Body of pancreas (tissue), 4 donors: ENCODE results near the gene PARP8. TPM values are rescaled to one million over a fixed set of nuclear protein-coding genes. Genes with fewer than 3 reads are reported as not detected.
"Not testable (repeated sequence)": the region's sequence is repeated elsewhere in the genome, so short reads cannot be mapped to it uniquely, and the experiment has no call there.

ENCODE experiments used
- ATAC-seq: fragments of 150-250 bp; one replicate; pipeline ENCODE4 v1.9.1; 2016
- DNase-seq, 4 donors: peaks; one replicate each; pipeline ENCODE4 v3.0.0-alpha.2; 2019
- H3K27ac ChIP-seq, 4 donors: fragments of 200-600 bp; sonication (generic); 1 replicate in 3 of 4; 2 replicates in 1 of 4; pipeline versions ENCODE4 v1.5.1 to v1.6.1; 2016 to 2019; ENCODE audit warnings: mild to moderate bottlenecking in 1 of 4, mixed read lengths in 1 of 4, moderate library complexity in 1 of 4
- H3K27me3 ChIP-seq, 2 donors: fragments of 200-600 bp; sonication (generic); one replicate each; pipeline ENCODE4 v1.6.0; 2016; ENCODE audit warnings: mild to moderate bottlenecking in 1 of 2
- H3K36me3 ChIP-seq, 2 donors: fragments of 200-600 bp; sonication (generic); replicated peaks in 1 of 2; 2 replicates each; pipeline ENCODE4 v1.5.1; 2016; ENCODE audit warnings: low read depth in 2 of 2; ENCODE audit not compliant: insufficient read depth in 1 of 2
- H3K4me1 ChIP-seq: fragments of 200-600 bp; sonication (generic); one replicate; pipeline ENCODE4 v1.6.0; 2016
- H3K4me3 ChIP-seq, 2 donors: fragments of 200-600 bp; sonication (generic); 1 replicate in 1 of 2; 2 replicates in 1 of 2; pipeline ENCODE4 v1.5.1; 2016 to 2019
- H3K9me3 ChIP-seq, 3 donors: fragments of 200-600 bp; sonication (generic); 1 replicate in 2 of 3; 2 replicates in 1 of 3; pipeline ENCODE4 v1.5.1; 2016
- CTCF ChIP-seq, 7 experiments: fragments of 450-650 bp in 4 of 7; fragments of 200-600 bp in 3 of 7; sonication (generic) in 3 of 7; IDR thresholded peaks; one replicate each; pipeline ENCODE4 v1.5.1; 2016 to 2019; ENCODE audit warnings: antibody characterized with exemption in 7 of 7
- POLR2A ChIP-seq, 3 donors: fragments of 450-650 bp; IDR thresholded peaks; one replicate each; pipeline ENCODE4 v1.6.1; 2016; ENCODE audit warnings: antibody characterized with exemption in 3 of 3, mild to moderate bottlenecking in 2 of 3
- WGBS, 2 donors: methylation state at CpG; one replicate each; pipeline ENCODE4 v1.1.5; 2017; 5-methylcytosine and 5-hydroxymethylcytosine counted together
- intact Hi-C: fragments of 100-400 bp; cut with DNase I; formaldehyde crosslinking; loops from one replicate; pipeline ENCODE4 v1.15.1; 2023
- total RNA-seq, 2 donors: library from RNA; depleted of rRNA; stranded (reverse); fragments of >200 nt; gene quantifications; one replicate each; pipeline ENCODE4 v1.1.0, GENCODE V29; 2016

Gene PARP8
- total RNA-seq: 10 to 100 TPM; 13.5 to 17.9 TPM

GRCh38 chr5:50666261-50667022, at the start of gene PARP8:
TSS of gene PARP8 (plus strand) at chr5:50666637. CDS start at chr5:50667096, 459 bp downstream.
- peak within 1 kb of the TSS; percentile 88 to 98 (median 90) for H3K27ac ChIP-seq
- TF ChIP-seq POLR2A (IDR thresholded peaks at IDR 0.05) (no peak), CTCF (IDR thresholded peaks at IDR 0.05) (no peak)
- DNase-seq (peak; percentile 44 to 62 (median 48)), ATAC-seq (peak; percentile 51)
- H3K4me1 ChIP-seq: peaks cover 8% of the 10 kb centered on the region
- WGBS, 2 donors: 0 to 1% methylated on average over 16 to 64 of the region's 66 CpGs
- H3K9me3 ChIP-seq: no peaks in the 10 kb centered on the region
- no peaks in the 10 kb centered on the region for H3K27me3 ChIP-seq
- intact Hi-C loops: no loop called here
- no peaks in the 10 kb centered on the region for H3K36me3 ChIP-seq
- peak within 1 kb of the TSS; percentile 77 to 85 for H3K4me3 ChIP-seq

- Histone ChIP-seq H3K27ac (no peak overlapping the region), H3K9me3 (no peaks in the 10 kb centered on the region), H3K4me3 (no peak overlapping the region), H3K27me3 (no peaks in the 10 kb centered on the region), H3K4me1 (no peaks in the 10 kb centered on the region), H3K36me3 (no peaks in the 10 kb centered on the region)
- WGBS, 2 donors: 48 to 60% methylated on average over 3 of the region's 3 CpGs
- intact Hi-C loops: no loop called here
- no peak for ATAC-seq
- peak in 1 of 4 donors; percentile 3 for DNase-seq
- no peak for TF ChIP-seq POLR2A (IDR thresholded peaks at IDR 0.05)
- TF ChIP-seq CTCF (IDR thresholded peaks at IDR 0.05): no peak
Observed at GRCh38 chr5:50623666-50624065, 42.8 kb upstream of the PARP8 start.

GRCh38 chr5:50634866-50635265, 31.6 kb upstream of the PARP8 start:
- H3K27me3 ChIP-seq, H3K27ac ChIP-seq, intact Hi-C loops, H3K4me1 ChIP-seq, H3K4me3 ChIP-seq, H3K36me3 ChIP-seq, H3K9me3 ChIP-seq, ATAC-seq: not testable (repeated sequence)
- 46 to 62% methylated on average over 2 of the region's 2 CpGs for WGBS, 2 donors
- DNase-seq: peak in 1 of 4 donors; percentile 56

- H3K27me3 ChIP-seq, ATAC-seq, H3K4me3 ChIP-seq, H3K36me3 ChIP-seq, H3K9me3 ChIP-seq, intact Hi-C loops, DNase-seq, H3K4me1 ChIP-seq, H3K27ac ChIP-seq: not testable (repeated sequence)
- WGBS, 2 donors: 70 to 78% methylated on average over 2 of the region's 2 CpGs
Observed at GRCh38 chr5:50637576-50637975, 28.9 kb upstream of the PARP8 start.

GRCh38 chr5:50646591-50646990, 19.8 kb upstream of the PARP8 start:
- Histone ChIP-seq H3K36me3 (no peaks in the 10 kb centered on the region), H3K9me3 (no peaks in the 10 kb centered on the region), H3K27ac (no peak overlapping the region), H3K4me1 (no peaks in the 10 kb centered on the region), H3K27me3 (no peaks in the 10 kb centered on the region), H3K4me3 (no peak overlapping the region)
- TF ChIP-seq CTCF (IDR thresholded peaks at IDR 0.05) (no peak), POLR2A (IDR thresholded peaks at IDR 0.05) (no peak)
- ATAC-seq (no peak), DNase-seq (no peak)
- intact Hi-C loops: no loop called here
- WGBS, 2 donors: 72 to 85% methylated on average over 3 of the region's 3 CpGs

- no peaks in the 10 kb centered on the region for H3K4me1 ChIP-seq
- H3K9me3 ChIP-seq: no peaks in the 10 kb centered on the region
- H3K27ac ChIP-seq: no peak overlapping the region
- TF ChIP-seq CTCF (IDR thresholded peaks at IDR 0.05): no peak
- no peak for TF ChIP-seq POLR2A (IDR thresholded peaks at IDR 0.05)
- 58 to 62% methylated on average over 3 of the region's 3 CpGs for WGBS, 2 donors
- no peaks in the 10 kb centered on the region for H3K36me3 ChIP-seq
- intact Hi-C loops: no loop called here
- ATAC-seq: no peak
- H3K27me3 ChIP-seq: no peaks in the 10 kb centered on the region
- no peak for DNase-seq
- H3K4me3 ChIP-seq: no peak overlapping the region
Observed at GRCh38 chr5:50647726-50648125, 18.7 kb upstream of the PARP8 start.
